PC-9 (cell line): ENCODE measurements around the gene CDK6.

Experiments
- CTCF ChIP-seq: fragments of 200-600 bp; sonication (generic); conservative IDR thresholded peaks from 2 replicates; pipeline ENCODE4 v1.6.1; 2017; ENCODE audit warnings: mixed run types, antibody characterized with exemption, mild to moderate bottlenecking, moderate library complexity
- EZH2 ChIP-seq: fragments of 200-600 bp; sonication (generic); IDR thresholded peaks from 2 replicates; pipeline ENCODE4 v1.8.0; 2017; ENCODE audit warnings: antibody characterized with exemption, low read depth

GRCh38 chr7:92647011-92647625 lies 189.3 kb downstream of the CDK6 start:
- no peak for TF ChIP-seq EZH2
- no peak for TF ChIP-seq CTCF
